GM18517 (cell line): ENCODE results near the gene MEF2A.

Source experiments
- ATAC-seq: cut with Tn5 transposase; IDR thresholded peaks from one replicate; pipeline ENCODE4 v1.9.1; 2021; ENCODE audit warnings: mild to moderate bottlenecking, moderate library complexity; ENCODE audit not compliant: unreplicated experiment

Gene MEF2A

GRCh38 chr15:99692825-99693224, 127.0 kb downstream of the MEF2A start:
- ATAC-seq: no peak

GRCh38 chr15:99696096-99696495, 130.3 kb downstream of the MEF2A start:
- ATAC-seq: no peak

- no peak for ATAC-seq
Observed at GRCh38 chr15:99702895-99703602, 137.3 kb downstream of the MEF2A start.

GRCh38 chr15:99703603-99704443, 138.0 kb downstream of the MEF2A start:
- peak; percentile 65 for ATAC-seq

GRCh38 chr15:99704444-99704838, 138.7 kb downstream of the MEF2A start:
- peak; percentile 80 for ATAC-seq

- no peak for ATAC-seq
Observed at GRCh38 chr15:99706557-99707303, 140.9 kb downstream of the MEF2A start.

- no peak for ATAC-seq
Observed at GRCh38 chr15:99707473-99708270, 141.9 kb downstream of the MEF2A start.

GRCh38 chr15:99708563-99708962, 142.8 kb downstream of the MEF2A start:
- ATAC-seq: no peak

GRCh38 chr15:99709243-99709986, 143.6 kb downstream of the MEF2A start:
- no peak for ATAC-seq

GRCh38 chr15:99711625-99712024, 145.8 kb downstream of the MEF2A start:
- ATAC-seq: no peak

GRCh38 chr15:99712415-99712814, 146.6 kb downstream of the MEF2A start:
- no peak for ATAC-seq

GRCh38 chr15:99716540-99717095, 150.8 kb downstream of the MEF2A start:
- no peak for ATAC-seq

GRCh38 chr15:99717161-99718009, 151.6 kb downstream of the MEF2A start:
- ATAC-seq: no peak

GRCh38 chr15:99718421-99718820, 152.6 kb downstream of the MEF2A start:
- ATAC-seq: no peak

- peak; percentile 84 for ATAC-seq
Observed at GRCh38 chr15:99719096-99719541, 153.3 kb downstream of the MEF2A start.

- ATAC-seq: no peak
Observed at GRCh38 chr15:99720533-99720932, 154.7 kb downstream of the MEF2A start.

GRCh38 chr15:99721104-99721778, 155.5 kb downstream of the MEF2A start:
- ATAC-seq: no peak

GRCh38 chr15:99721896-99722295, 156.1 kb downstream of the MEF2A start:
- no peak for ATAC-seq
